NB4 (cell line): ENCODE data around the gene KLF16.

Experiments used
- DNase-seq: peaks from one replicate; pipeline ENCODE4 v3.0.0; 2010; ENCODE audit warnings: low read depth
- H3K4me3 ChIP-seq: one replicate; pipeline ENCODE4 v1.5.1; 2011; ENCODE audit warnings: mild to moderate bottlenecking, low read depth, low read length, moderate library complexity
- CTCF ChIP-seq: IDR thresholded peaks from one replicate; pipeline ENCODE4 v1.5.1; 2012; ENCODE audit warnings: low read depth, low read length
- MAX ChIP-seq: IDR thresholded peaks from 2 replicates; pipeline ENCODE4 v1.6.1; 2011; ENCODE audit warnings: low read depth, low read length
- MYC ChIP-seq: IDR thresholded peaks from 2 replicates; pipeline ENCODE4 v1.6.1; 2011; ENCODE audit warnings: low read depth, low read length
- POLR2A ChIP-seq: IDR thresholded peaks from 2 replicates; pipeline ENCODE4 v1.6.1; 2011; ENCODE audit warnings: mild to moderate bottlenecking; ENCODE audit not compliant: insufficient read length; ENCODE audit errors: extremely low read depth

The KLF16 gene

DNA sequence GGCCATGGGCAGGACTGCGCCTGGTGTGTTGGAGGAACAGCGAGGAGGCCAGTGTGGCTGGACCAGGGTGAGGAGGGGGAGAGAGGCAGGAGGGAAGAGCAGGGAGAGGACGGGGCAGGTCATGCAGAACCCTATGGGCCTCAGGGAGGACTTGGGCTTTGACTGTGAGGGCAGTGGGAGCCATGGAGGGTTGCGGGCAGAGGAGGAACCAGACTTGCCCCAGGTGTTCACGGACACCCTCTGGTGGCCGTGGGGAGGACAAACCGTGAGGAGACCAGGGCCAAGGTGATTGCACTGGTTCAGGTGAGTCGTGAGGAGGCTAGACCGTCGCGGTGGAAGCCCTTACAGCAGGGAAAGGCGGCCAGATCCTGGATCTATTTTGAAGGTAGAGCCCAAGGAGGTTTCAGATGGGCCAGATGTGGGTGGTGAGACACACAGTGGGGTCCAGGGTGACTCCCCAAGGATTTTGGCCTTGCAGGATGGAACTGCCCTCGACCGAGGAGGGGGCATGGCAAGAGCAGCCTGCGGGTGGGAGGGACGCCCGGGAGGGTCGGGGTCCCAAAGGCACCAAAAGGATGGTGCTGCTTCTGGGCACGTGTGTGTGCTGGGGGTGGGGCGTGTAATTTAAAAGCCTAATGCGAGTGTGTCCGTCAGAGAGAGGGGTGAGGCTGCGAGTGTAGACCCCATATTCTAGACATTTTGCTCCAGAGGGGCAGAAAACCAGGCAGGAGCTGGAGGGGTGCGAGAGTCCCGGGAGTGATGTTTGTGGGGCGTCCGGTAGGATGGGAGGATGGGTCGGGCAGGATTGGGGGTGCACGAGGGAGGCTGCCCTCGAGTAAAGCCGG is 12.3 kb downstream of the KLF16 start:
- H3K4me3 ChIP-seq = no peak overlapping the region
- DNase-seq = no peak
- no peak for TF ChIP-seq POLR2A
- TF ChIP-seq MYC = no peak
- TF ChIP-seq CTCF = no peak
- no peak for TF ChIP-seq MAX

GRCh38 chr19:1849886-1850398 is 13.4 kb downstream of the KLF16 start:
- no peak overlapping the region for H3K4me3 ChIP-seq
- no peak for DNase-seq
- TF ChIP-seq CTCF = no peak
- TF ChIP-seq MYC = no peak
- no peak for TF ChIP-seq POLR2A
- no peak for TF ChIP-seq MAX

GRCh38 chr19:1849132-1849474 is 14.3 kb downstream of the KLF16 start:
- no peak for DNase-seq
- TF ChIP-seq MYC = no peak
- no peak for TF ChIP-seq CTCF
- TF ChIP-seq MAX = no peak
- no peak for TF ChIP-seq POLR2A
- H3K4me3 ChIP-seq = peak overlapping the region; percentile 39

DNA sequence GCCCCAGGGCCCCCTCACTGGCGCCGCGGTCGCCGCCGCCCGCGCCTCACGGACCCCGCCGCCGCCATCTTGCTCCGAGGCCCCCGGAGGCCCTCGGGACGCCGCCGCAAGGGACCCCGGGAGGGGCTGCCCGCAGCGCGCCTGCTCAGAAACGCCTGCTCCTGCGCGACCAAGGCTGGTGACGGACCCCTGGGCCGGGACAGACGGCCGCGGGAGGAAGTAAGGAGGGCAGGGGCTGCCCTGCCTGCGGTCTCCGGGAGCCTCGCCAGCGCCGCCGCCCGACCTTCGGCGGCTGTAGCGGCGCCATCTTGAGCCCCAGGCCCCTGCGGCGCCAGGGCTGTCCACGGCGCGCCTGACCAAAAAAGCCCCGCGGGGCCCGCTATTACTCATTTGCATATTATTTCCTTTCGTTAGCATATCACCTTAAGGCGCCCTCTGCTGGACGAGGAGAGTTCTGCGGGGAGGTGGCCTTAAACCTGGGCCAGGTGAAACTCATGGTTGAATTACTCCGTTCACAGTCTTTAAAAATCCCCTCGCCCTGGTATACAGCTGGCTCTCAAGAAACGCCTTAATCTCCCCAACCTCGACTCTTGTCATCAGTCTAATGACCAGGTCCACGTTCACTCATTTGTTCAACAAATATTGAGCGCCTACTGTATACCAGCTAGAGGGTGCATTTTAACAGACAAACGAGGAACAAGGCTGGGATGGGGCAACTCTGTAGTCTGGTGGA is 14.8 kb downstream of the KLF16 start, which contains the start of gene REXO1:
TSS of gene REXO1 (minus strand) at position 85 of the 733 bp plus-strand sequence. CDS start 125 bp downstream, outside the sequence.
- DNase-seq = peak; percentile 90
- peak within 1 kb of the TSS; percentile 89 for H3K4me3 ChIP-seq
- TF ChIP-seq MAX = no peak; the same call in 1 of the 2 replicates
- TF ChIP-seq CTCF = peak; percentile 68
- peak; percentile 38 for TF ChIP-seq POLR2A

DNA sequence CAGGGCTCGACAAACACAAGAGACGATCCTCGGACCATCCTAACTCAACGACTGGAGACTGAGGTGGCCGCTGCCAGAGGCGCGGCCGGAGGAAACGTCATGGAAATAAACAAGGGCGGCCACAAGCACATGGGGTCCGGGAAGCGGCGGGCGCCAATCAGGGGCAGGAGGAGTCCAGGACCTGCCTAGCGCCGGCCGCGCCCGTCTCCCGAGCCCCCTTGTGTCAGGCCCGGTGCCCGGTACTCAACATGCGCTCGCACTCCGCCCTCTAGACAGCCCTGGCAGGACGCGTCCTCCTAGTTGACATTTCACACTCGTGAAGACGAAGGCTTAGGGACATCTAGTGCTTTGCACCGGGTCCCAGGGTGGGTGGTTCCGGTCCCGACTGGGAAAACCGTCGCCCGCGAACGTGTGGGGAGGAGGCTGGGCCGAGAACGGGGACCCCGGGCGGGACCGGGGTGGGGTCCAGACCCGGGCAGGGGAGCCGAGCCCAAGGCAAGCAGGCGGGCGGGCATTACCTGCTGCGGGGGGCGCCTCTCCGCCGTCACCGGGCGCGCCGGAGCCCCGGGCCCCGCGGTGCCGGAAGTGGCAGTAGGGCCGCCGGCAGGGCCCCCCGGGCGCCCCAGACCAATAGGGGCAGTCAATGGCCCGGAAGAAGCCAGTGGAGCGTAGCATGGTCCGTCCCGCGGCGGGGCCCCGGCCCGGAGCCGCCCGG is 15.5 kb downstream of the KLF16 start:
- H3K4me3 ChIP-seq = peak overlapping the region; percentile 89
- DNase-seq = peak; percentile 56
- TF ChIP-seq MYC = no peak
- peak; percentile 20; the same call in 1 of the 2 replicates for TF ChIP-seq MAX

GRCh38 chr19:1847348-1847683 is 16.1 kb downstream of the KLF16 start:
- no peak for DNase-seq
- peak overlapping the region; percentile 89 for H3K4me3 ChIP-seq
- TF ChIP-seq MAX = no peak
- no peak for TF ChIP-seq MYC
- no peak for TF ChIP-seq POLR2A
- no peak for TF ChIP-seq CTCF
